Endothelial cell of umbilical vein (primary cell): ENCODE data around the gene CSHL1. TPM values are rescaled to one million over a fixed set of nuclear protein-coding genes. Genes with fewer than 3 reads are reported as not detected.

ENCODE experiments used
- BruUV-seq: library from RNA; stranded (reverse); fragments of 400-500 nt; replicated peaks from 2 replicates; lab custom pipeline; 2021; lab: Mats Ljungman, UMichigan
- CTCF ChIA-PET: fragments of 300-600, 350-600 bp; sonication (Branson Sonifier 250); formaldehyde crosslinking; loops from one replicate; lab custom pipeline; 2021; ENCODE audit warnings: antibody characterized with exemption, inconsistent platforms; lab: Charles Lee
- POLR2A ChIA-PET: fragments of 300-600, 350-600 bp; sonication (Branson Sonifier 250); formaldehyde crosslinking; loops from one replicate; lab custom pipeline; 2021; ENCODE audit warnings: antibody characterized with exemption, inconsistent platforms; lab: Charles Lee
- DNase-seq: peaks from one replicate; pipeline ENCODE4 v3.0.0-alpha.2; 2011; ENCODE audit warnings: low read depth, low spot score
- FAIRE-seq: peaks from 2 replicates; lab custom pipeline; 2011; peaks lifted over from hg19 to GRCh38; lab: Jason Lieb, UNC
- H2AFZ ChIP-seq: 2 replicates; pipeline ENCODE4 v1.6.0; 2012; ENCODE audit warnings: low read depth, low read length, control low read depth, inconsistent platforms
- H3K27ac ChIP-seq: 2 replicates; pipeline ENCODE4 v1.5.1; 2011; ENCODE audit warnings: low read depth, mild to moderate bottlenecking, control low read depth, low read length, moderate library complexity; ENCODE audit not compliant: insufficient read depth
- H3K27me3 ChIP-seq, 2 experiments: 2 replicates each; pipeline versions ENCODE4 v1.6.0 to v1.6.1; 2011; ENCODE audit warnings: low read length in 2 of 2, mixed read lengths in 1 of 2; ENCODE audit not compliant: control insufficient read depth in 2 of 2, insufficient read depth in 2 of 2
- H3K36me3 ChIP-seq, 2 experiments: 2 replicates in 1 of 2; 3 replicates in 1 of 2; pipeline ENCODE4 v1.5.1; 2011; ENCODE audit warnings: low read length in 2 of 2, mild to moderate bottlenecking in 1 of 2, moderate library complexity in 1 of 2; ENCODE audit not compliant: control insufficient read depth in 2 of 2, insufficient read depth in 2 of 2; ENCODE audit errors: extremely low read depth in 1 of 2
- H3K4me1 ChIP-seq: 3 replicates; pipeline ENCODE4 v1.5.1; 2011; ENCODE audit warnings: mild to moderate bottlenecking, low read length; ENCODE audit not compliant: control insufficient read depth, insufficient read depth; ENCODE audit errors: extremely low read depth
- H3K4me2 ChIP-seq: 2 replicates; pipeline ENCODE4 v1.6.1; 2011; ENCODE audit warnings: low read length, control low read depth, mixed read lengths; ENCODE audit not compliant: insufficient read depth
- H3K4me3 ChIP-seq, 3 experiments: fragments of 200-600 bp in 1 of 3; sonication (generic), shearing (Covaris generic) in 1 of 3; replicated peaks in 1 of 3; 2 replicates each; pipeline ENCODE4 v1.5.1; 2011 to 2016; ENCODE audit warnings: control low read depth in 3 of 3, low read length in 3 of 3, mild to moderate bottlenecking in 2 of 3, inconsistent platforms in 1 of 3, low read depth in 1 of 3, moderate library complexity in 1 of 3; ENCODE audit not compliant: insufficient read depth in 1 of 3
- H3K79me2 ChIP-seq: 2 replicates; pipeline ENCODE4 v1.6.0; 2012; ENCODE audit warnings: low read length, inconsistent platforms; ENCODE audit not compliant: control insufficient read depth, insufficient read depth
- H3K9ac ChIP-seq: replicated peaks from 2 replicates; pipeline ENCODE3; 2011; ENCODE audit warnings: low read length, control low read depth; ENCODE audit not compliant: insufficient read depth; ENCODE audit errors: extremely low read depth
- H3K9me1 ChIP-seq: replicated peaks from 3 replicates; pipeline ENCODE4 v1.6.0; 2011; ENCODE audit warnings: mild to moderate bottlenecking, low read length; ENCODE audit not compliant: control insufficient read depth, insufficient read depth; ENCODE audit errors: extremely low read depth
- H3K9me3 ChIP-seq: replicated peaks from 2 replicates; pipeline ENCODE4 v1.5.1; 2012; ENCODE audit warnings: low read length, inconsistent platforms; ENCODE audit not compliant: control insufficient read depth, insufficient read depth
- H4K20me1 ChIP-seq: replicated peaks from 2 replicates; pipeline ENCODE3; 2011; ENCODE audit warnings: mild to moderate bottlenecking, low read length; ENCODE audit not compliant: control insufficient read depth, insufficient read depth; ENCODE audit errors: extremely low read depth
- CTCF ChIP-seq, 2 donors: IDR thresholded peaks; 1 replicate in 1 of 2; 2 replicates in 1 of 2; pipeline ENCODE4 v1.5.1; 2011; ENCODE audit warnings: low read length in 2 of 2, mild to moderate bottlenecking in 2 of 2, moderate library complexity in 2 of 2, control low read depth in 1 of 2, inconsistent platforms in 1 of 2, low read depth in 1 of 2; ENCODE audit not compliant: insufficient read depth in 1 of 2; ENCODE audit errors: extremely low read depth in 1 of 2
- EZH2 ChIP-seq: IDR thresholded peaks from 2 replicates; pipeline ENCODE4 v1.6.1; 2012; ENCODE audit warnings: borderline replicate concordance, low read depth, mild to moderate bottlenecking, moderate library complexity, low read length, inconsistent platforms; ENCODE audit not compliant: severe bottlenecking
- FOS ChIP-seq: IDR thresholded peaks from 2 replicates; pipeline ENCODE4 v1.6.1; 2011; ENCODE audit warnings: mild to moderate bottlenecking, low read length, moderate library complexity, borderline replicate concordance; ENCODE audit not compliant: insufficient read depth
- GATA2 ChIP-seq: IDR thresholded peaks from 2 replicates; pipeline ENCODE4 v1.7.0; 2011; ENCODE audit warnings: low read depth, mild to moderate bottlenecking, moderate library complexity, mixed read lengths, low read length; ENCODE audit not compliant: insufficient read length, insufficient read depth
- JUN ChIP-seq: IDR thresholded peaks from 2 replicates; pipeline ENCODE4 v1.6.1; 2011; ENCODE audit warnings: borderline replicate concordance, low read depth; ENCODE audit not compliant: insufficient read length, insufficient read depth
- MAX ChIP-seq: IDR thresholded peaks from 2 replicates; pipeline ENCODE4 v1.6.1; 2011; ENCODE audit not compliant: insufficient read depth, insufficient read length
- MYC ChIP-seq: IDR thresholded peaks from one replicate; pipeline ENCODE4 v1.6.1; 2011; ENCODE audit warnings: mild to moderate bottlenecking, low read depth, low read length
- POLR2A ChIP-seq: IDR thresholded peaks from 2 replicates; pipeline ENCODE4 v1.6.1; 2012; ENCODE audit warnings: low read depth, mild to moderate bottlenecking, control low read depth, low read length
- POLR2AphosphoS5 ChIP-seq: IDR thresholded peaks from 2 replicates; pipeline ENCODE4 v1.6.1; 2012; ENCODE audit warnings: low read depth, mild to moderate bottlenecking, control low read depth, low read length, moderate library complexity; ENCODE audit not compliant: insufficient read depth
- dilution Hi-C: fragments of 300-500 bp; cut with MboI; formaldehyde crosslinking; loops from one replicate; pipeline ENCODE4 v1.15.0; 2019; ENCODE audit warnings: low sequenced_read_pairs; ENCODE audit not compliant: extremely low pct_ligation_motif_present
- intact Hi-C: fragments of 100-400 bp; cut with micrococcal nuclease; formaldehyde crosslinking; loops from one replicate; pipeline ENCODE4 v1.10.0; 2022
- polyA plus RNA-seq, 4 experiments: library from polyadenylated mRNA; depleted of rRNA in 3 of 4; stranded (reverse) in 3 of 4; unstranded in 1 of 4; fragments of >200 nt; gene quantifications; 2 replicates each; pipeline versions ENCODE4 v1.2.1 to v1.2.3, GENCODE V29; 2011 to 2012; ENCODE audit warnings: missing spikeins in 1 of 4
- total RNA-seq: library from RNA; stranded (reverse); gene quantifications from 2 replicates; pipeline ENCODE4 v1.2.3, GENCODE V29; 2021

CSHL1 gene
- total and polyA plus RNA-seq, 2 donors (not counting 3 experiments of a cell fraction or from before 2014, with no cell fraction given) = not detected

- ChIA-PET POLR2A (no interaction called here), CTCF (interaction anchor here (1.3 to 7.0 kb wide), 3 partner anchors 8 to 71 kb away, joined by 3 to 50 read pairs (median 4); no protein-coding TSS in a partner anchor)
Measured at GRCh38 chr17:63954402-63955063, 43.5 kb upstream of the CSHL1 start.

More at GRCh38 chr17:63954402-63955063, 43.5 kb upstream of the CSHL1 start:
- Histone ChIP-seq H3K4me3 (no peak overlapping the region), H3K9me3 (no peaks in the 10 kb centered on the region), H2AFZ (no peak overlapping the region), H3K79me2 (no peaks in the 10 kb centered on the region), H3K27me3 (no peaks in the 10 kb centered on the region), H3K4me2 (no peak overlapping the region), H3K9me1 (no peaks in the 10 kb centered on the region), H3K27ac (no peak overlapping the region), H4K20me1 (no peaks in the 10 kb centered on the region), H3K36me3 (no peaks in the 10 kb centered on the region), H3K9ac (no peak overlapping the region), H3K4me1 (no peaks in the 10 kb centered on the region)
- TF ChIP-seq CTCF (IDR thresholded peaks at IDR 0.05; ENCODE audit: extremely low read depth in 1 of 2, insufficient read depth in 1 of 2, low read depth in 1 of 2, low read length in 2 of 2) (no peak), POLR2A (no peak), EZH2 (no peak), FOS (no peak), JUN (no peak), MYC (no peak), GATA2 (no peak), POLR2AphosphoS5 (no peak), MAX (no peak)
- no peak for FAIRE-seq
- DNase-seq = no peak
- BruUV-seq = no TSS peak
- dilution Hi-C loops (no loop called here), intact Hi-C loops (no loop called here)
